Measurements from ENCODE around the gene PTPN4. TPM values are rescaled to one million over a fixed set of nuclear protein-coding genes. Genes with fewer than 3 reads are reported as not detected.

PTPN4 gene
- total and polyA plus RNA-seq, 2 of the 8 experiments (the other 6 are each of a cell fraction or from before 2014, with no cell fraction given), result 28.5 to 105 TPM

DNA sequence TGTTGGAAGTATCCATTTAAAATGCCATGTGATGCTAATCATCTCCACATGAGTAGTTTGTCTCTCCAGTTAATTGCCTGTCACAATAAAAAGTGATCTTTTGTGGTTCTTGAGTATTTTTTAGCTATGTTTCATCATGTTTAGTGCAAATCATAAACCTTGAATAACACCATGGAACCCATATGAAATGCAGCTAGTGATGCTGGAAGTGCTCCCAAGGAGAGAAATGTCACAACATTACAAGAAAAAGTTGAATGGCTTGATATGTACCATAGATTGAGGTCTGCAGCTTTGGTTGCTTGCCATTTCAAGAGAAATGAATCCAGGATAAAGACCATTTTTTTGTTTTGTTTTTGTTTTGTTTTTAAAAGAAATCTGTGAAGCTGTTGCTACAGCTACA is 14.3 kb downstream of the PTPN4 start (continued):
- TF ChIP-seq, protein P1, sequence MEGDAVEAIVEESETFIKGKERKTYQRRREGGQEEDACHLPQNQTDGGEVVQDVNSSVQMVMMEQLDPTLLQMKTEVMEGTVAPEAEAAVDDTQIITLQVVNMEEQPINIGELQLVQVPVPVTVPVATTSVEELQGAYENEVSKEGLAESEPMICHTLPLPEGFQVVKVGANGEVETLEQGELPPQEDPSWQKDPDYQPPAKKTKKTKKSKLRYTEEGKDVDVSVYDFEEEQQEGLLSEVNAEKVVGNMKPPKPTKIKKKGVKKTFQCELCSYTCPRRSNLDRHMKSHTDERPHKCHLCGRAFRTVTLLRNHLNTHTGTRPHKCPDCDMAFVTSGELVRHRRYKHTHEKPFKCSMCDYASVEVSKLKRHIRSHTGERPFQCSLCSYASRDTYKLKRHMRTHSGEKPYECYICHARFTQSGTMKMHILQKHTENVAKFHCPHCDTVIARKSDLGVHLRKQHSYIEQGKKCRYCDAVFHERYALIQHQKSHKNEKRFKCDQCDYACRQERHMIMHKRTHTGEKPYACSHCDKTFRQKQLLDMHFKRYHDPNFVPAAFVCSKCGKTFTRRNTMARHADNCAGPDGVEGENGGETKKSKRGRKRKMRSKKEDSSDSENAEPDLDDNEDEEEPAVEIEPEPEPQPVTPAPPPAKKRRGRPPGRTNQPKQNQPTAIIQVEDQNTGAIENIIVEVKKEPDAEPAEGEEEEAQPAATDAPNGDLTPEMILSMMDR (IDR thresholded peaks at IDR 0.05; ENCODE audit: control extremely low read depth in 1 of 3, insufficient read depth in 1 of 3, low read depth in 1 of 3, low read length in 3 of 3), result no peak

Measured in H1 (cell line).